HL-60 (cell line): ENCODE data around the gene RALB.

Experiments used
- CTCF ChIP-seq: IDR thresholded peaks from one replicate; pipeline ENCODE4 v1.5.1; 2011; ENCODE audit warnings: low read length, control low read depth, inconsistent platforms; ENCODE audit not compliant: insufficient read depth
- GABPA ChIP-seq: IDR thresholded peaks from 2 replicates; pipeline ENCODE4 v1.6.1; 2012; ENCODE audit warnings: low read depth
- POLR2AphosphoS5 ChIP-seq: IDR thresholded peaks from 2 replicates; pipeline ENCODE4 v1.6.1; 2012; ENCODE audit warnings: low read depth
- REST ChIP-seq: IDR thresholded peaks from 2 replicates; pipeline ENCODE4 v1.6.1; 2012; ENCODE audit warnings: low read depth; ENCODE audit not compliant: insufficient replicate concordance

GRCh38 chr2:120299004-120299403 is 46.4 kb downstream of the RALB start:
- TF ChIP-seq CTCF (no peak), GABPA (no peak), REST (no peak), POLR2AphosphoS5 (no peak)
